Body of pancreas (tissue), 4 donors: ENCODE data around the gene TCEAL5. TPM values are rescaled to one million over a fixed set of nuclear protein-coding genes. Genes with fewer than 3 reads are reported as not detected.

Source experiments
- ATAC-seq: fragments of 150-250 bp; one replicate; pipeline ENCODE4 v1.9.1; 2016
- DNase-seq, 4 donors: peaks; one replicate each; pipeline ENCODE4 v3.0.0-alpha.2; 2019
- H3K27ac ChIP-seq, 4 donors: fragments of 200-600 bp; sonication (generic); 1 replicate in 3 of 4; 2 replicates in 1 of 4; pipeline versions ENCODE4 v1.5.1 to v1.6.1; 2016 to 2019; ENCODE audit warnings: mild to moderate bottlenecking in 1 of 4, mixed read lengths in 1 of 4, moderate library complexity in 1 of 4
- H3K27me3 ChIP-seq, 2 donors: fragments of 200-600 bp; sonication (generic); one replicate each; pipeline ENCODE4 v1.6.0; 2016; ENCODE audit warnings: mild to moderate bottlenecking in 1 of 2
- H3K36me3 ChIP-seq, 2 donors: fragments of 200-600 bp; sonication (generic); replicated peaks in 1 of 2; 2 replicates each; pipeline ENCODE4 v1.5.1; 2016; ENCODE audit warnings: low read depth in 2 of 2; ENCODE audit not compliant: insufficient read depth in 1 of 2
- H3K4me1 ChIP-seq: fragments of 200-600 bp; sonication (generic); one replicate; pipeline ENCODE4 v1.6.0; 2016
- H3K4me3 ChIP-seq, 2 donors: fragments of 200-600 bp; sonication (generic); 1 replicate in 1 of 2; 2 replicates in 1 of 2; pipeline ENCODE4 v1.5.1; 2016 to 2019
- H3K9me3 ChIP-seq, 3 donors: fragments of 200-600 bp; sonication (generic); 1 replicate in 2 of 3; 2 replicates in 1 of 3; pipeline ENCODE4 v1.5.1; 2016
- CTCF ChIP-seq, 7 experiments: fragments of 450-650 bp in 4 of 7; fragments of 200-600 bp in 3 of 7; sonication (generic) in 3 of 7; IDR thresholded peaks; one replicate each; pipeline ENCODE4 v1.5.1; 2016 to 2019; ENCODE audit warnings: antibody characterized with exemption in 7 of 7
- POLR2A ChIP-seq, 3 donors: fragments of 450-650 bp; IDR thresholded peaks; one replicate each; pipeline ENCODE4 v1.6.1; 2016; ENCODE audit warnings: antibody characterized with exemption in 3 of 3, mild to moderate bottlenecking in 2 of 3
- WGBS, 2 donors: methylation state at CpG; one replicate each; pipeline ENCODE4 v1.1.5; 2017; 5-methylcytosine and 5-hydroxymethylcytosine counted together
- intact Hi-C: fragments of 100-400 bp; cut with DNase I; formaldehyde crosslinking; loops from one replicate; pipeline ENCODE4 v1.15.1; 2023
- total RNA-seq, 2 donors: library from RNA; depleted of rRNA; stranded (reverse); fragments of >200 nt; gene quantifications; one replicate each; pipeline ENCODE4 v1.1.0, GENCODE V29; 2016

The TCEAL5 gene
- total RNA-seq, 2 donors from 2014 or later, result not detected

GRCh38 chrX:103304705-103305104 lies 28.2 kb upstream of the TCEAL5 start:
- ATAC-seq (no peak), DNase-seq (no peak)
- intact Hi-C loops, result no loop called here
- no peaks in the 10 kb centered on the region for H3K9me3 ChIP-seq
- no peak overlapping the region for H3K27ac ChIP-seq
- no peaks in the 10 kb centered on the region for H3K4me1 ChIP-seq
- H3K27me3 ChIP-seq, result no peaks in the 10 kb centered on the region
- H3K4me3 ChIP-seq, result no peak overlapping the region
- TF ChIP-seq CTCF (IDR thresholded peaks at IDR 0.05) (no peak), POLR2A (IDR thresholded peaks at IDR 0.05) (no peak)
- H3K36me3 ChIP-seq, result no peaks in the 10 kb centered on the region

GRCh38 chrX:103293118-103293517 lies 16.6 kb upstream of the TCEAL5 start:
- TF ChIP-seq CTCF (IDR thresholded peaks at IDR 0.05), result no peak
- TF ChIP-seq POLR2A (IDR thresholded peaks at IDR 0.05), result no peak
- Histone ChIP-seq H3K4me1 (no peaks in the 10 kb centered on the region), H3K36me3 (no peaks in the 10 kb centered on the region), H3K9me3 (no peaks in the 10 kb centered on the region), H3K4me3 (no peak overlapping the region), H3K27ac (no peak overlapping the region), H3K27me3 (no peaks in the 10 kb centered on the region)
- DNase-seq (no peak), ATAC-seq (no peak)
- intact Hi-C loops, result no loop called here
- WGBS, 2 donors, result 93% methylated on average over 2 of the region's 2 CpGs; no CpG with 5 or more reads in 1 of the 2 donors

GRCh38 chrX:103279624-103280023 lies 3.1 kb upstream of the TCEAL5 start:
- no peaks in the 10 kb centered on the region for H3K27me3 ChIP-seq

GRCh38 chrX:103275947-103276567 lies 493 bp downstream of the TCEAL5 start:
- Histone ChIP-seq H3K36me3 (no peaks in the 10 kb centered on the region), H3K27ac (no peak overlapping the region), H3K4me3 (no peak overlapping the region), H3K9me3 (no peaks in the 10 kb centered on the region), H3K27me3 (no peaks in the 10 kb centered on the region), H3K4me1 (peaks cover 4% of the 10 kb centered on the region)
- intact Hi-C loops, result no loop called here
- DNase-seq (no peak), ATAC-seq (no peak)
- WGBS, 2 donors, result 5 to 19% methylated on average over 7 to 14 of the region's 23 CpGs
- TF ChIP-seq POLR2A (IDR thresholded peaks at IDR 0.05) (no peak), CTCF (IDR thresholded peaks at IDR 0.05) (no peak)

More at GRCh38 chrX:103279624-103280023, 3.1 kb upstream of the TCEAL5 start:
- intact Hi-C loops, result no loop called here
- peaks cover 4% of the 10 kb centered on the region for H3K4me1 ChIP-seq
- no peaks in the 10 kb centered on the region for H3K9me3 ChIP-seq
- H3K4me3 ChIP-seq, result no peak overlapping the region
- 85 to 92% methylated on average over 1 of the region's 1 CpG for WGBS, 2 donors
- ATAC-seq (no peak), DNase-seq (no peak)
- TF ChIP-seq CTCF (IDR thresholded peaks at IDR 0.05), result no peak
- TF ChIP-seq POLR2A (IDR thresholded peaks at IDR 0.05), result no peak
- H3K27ac ChIP-seq, result no peak overlapping the region
- H3K36me3 ChIP-seq, result no peaks in the 10 kb centered on the region

- TF ChIP-seq POLR2A (IDR thresholded peaks at IDR 0.05) (no peak), CTCF (IDR thresholded peaks at IDR 0.05) (no peak)
- Histone ChIP-seq H3K36me3 (no peaks in the 10 kb centered on the region), H3K27ac (no peak overlapping the region), H3K4me1 (peaks cover 4% of the 10 kb centered on the region), H3K4me3 (no peak overlapping the region), H3K27me3 (no peaks in the 10 kb centered on the region), H3K9me3 (no peaks in the 10 kb centered on the region)
- ATAC-seq, result no peak
- DNase-seq, result no peak
- intact Hi-C loops, result no loop called here
- 81 to 91% methylated on average over 3 to 4 of the region's 4 CpGs for WGBS, 2 donors
Measured at GRCh38 chrX:103274284-103274683, 2.3 kb downstream of the TCEAL5 start.
